T follicular helper cell (primary cell): ENCODE results near the gene IL1RN.

ENCODE experiments used
- DNase-seq: peaks from one replicate; pipeline ENCODE4 v3.0.0-alpha.2; 2020; ENCODE audit warnings: low read depth

The IL1RN gene

GRCh38 chr2:113103277-113103676 is 24.1 kb upstream of the IL1RN start:
- DNase-seq = no peak

DNA sequence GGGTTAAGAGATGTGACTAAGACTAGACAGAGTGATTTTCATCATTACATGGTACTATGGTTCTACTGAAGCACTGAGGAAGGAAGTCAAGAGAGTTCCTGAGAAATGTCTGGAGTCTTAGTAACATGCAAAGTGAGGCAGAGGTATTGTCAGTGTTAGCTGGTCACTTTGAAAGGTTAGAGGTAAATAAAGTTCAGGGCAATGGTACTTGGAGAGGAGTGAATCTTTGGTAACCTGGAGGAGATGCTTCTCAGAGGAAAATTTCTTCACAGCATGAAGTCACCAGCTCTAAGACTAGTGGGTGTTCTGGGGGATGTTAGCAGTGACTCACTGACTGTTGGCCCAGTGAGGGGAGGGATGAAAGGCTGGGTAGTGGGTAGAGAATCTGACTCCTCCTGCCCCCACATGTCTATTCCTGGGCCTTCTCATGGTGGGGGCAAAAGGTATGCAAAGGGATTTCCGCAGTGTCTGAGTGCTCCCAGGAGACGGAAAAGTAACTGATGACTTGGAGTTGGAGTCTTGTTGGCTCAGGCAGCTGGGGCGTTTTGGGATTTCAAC is 23.3 kb upstream of the IL1RN start:
- DNase-seq = no peak

- no peak for DNase-seq
Measured at GRCh38 chr2:113105047-113105785, 22.2 kb upstream of the IL1RN start.

DNA sequence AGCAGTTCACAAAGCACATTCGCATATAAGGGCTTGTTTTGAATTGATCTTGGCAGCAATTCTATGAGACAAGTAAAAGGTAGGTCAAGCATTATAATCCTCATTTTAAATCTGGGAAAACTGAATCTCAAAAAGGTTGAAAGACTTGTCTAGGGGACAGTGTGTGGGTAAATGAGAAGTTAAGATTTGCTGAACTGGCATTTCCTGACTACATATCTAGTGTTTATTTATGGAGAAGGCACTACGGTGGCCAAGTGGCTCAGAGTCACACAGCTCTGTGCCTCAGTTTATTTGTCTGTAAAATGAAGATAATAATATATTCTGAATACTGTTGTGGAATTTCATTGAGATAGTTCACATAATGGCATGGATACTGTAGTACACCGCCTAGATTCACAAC is 16.3 kb upstream of the IL1RN start:
- DNase-seq = no peak

DNA sequence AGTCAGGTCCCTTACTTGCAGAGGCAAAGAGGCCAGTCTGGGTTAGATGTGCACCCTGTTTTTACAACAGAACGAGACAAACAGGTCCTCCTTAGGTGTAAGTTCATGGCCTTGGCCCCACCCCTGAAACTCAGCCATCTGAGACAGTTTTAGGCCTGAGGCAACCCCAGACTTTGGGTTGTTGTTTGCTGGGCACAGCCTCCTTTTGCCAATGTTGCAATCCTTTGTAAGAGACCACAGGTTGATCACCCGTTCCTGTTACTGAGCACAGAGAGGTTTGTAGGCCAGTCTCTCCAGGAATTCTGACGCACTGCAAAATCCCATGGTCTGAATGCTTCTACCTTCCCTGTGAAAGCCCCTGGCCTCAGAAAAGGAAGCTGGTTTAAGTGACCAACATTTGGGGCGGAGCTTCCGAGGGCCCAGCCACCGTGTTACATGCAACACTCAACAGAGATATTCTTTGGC is 15.5 kb upstream of the IL1RN start:
- no peak for DNase-seq

DNA sequence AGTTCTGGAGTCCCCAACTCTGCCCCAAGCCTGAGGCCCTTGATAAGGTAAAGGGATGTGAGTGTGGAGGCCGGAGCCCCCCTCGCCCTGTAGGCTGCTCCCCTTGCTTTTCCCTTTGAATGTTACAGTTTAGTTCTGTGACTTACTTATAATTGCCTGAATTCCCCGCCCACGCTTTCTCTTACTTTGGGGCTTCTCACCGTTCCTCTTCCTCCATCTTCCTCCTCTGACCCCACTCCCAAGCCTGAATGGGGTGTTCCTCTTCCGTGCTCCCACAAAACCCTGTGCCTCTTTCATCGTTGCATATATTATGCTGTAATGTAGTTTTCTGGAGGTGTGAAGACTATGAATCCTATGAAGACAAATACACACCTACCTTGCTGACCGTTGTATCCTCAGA is 15.0 kb upstream of the IL1RN start:
- DNase-seq = no peak

GRCh38 chr2:113112871-113113270 is 14.5 kb upstream of the IL1RN start:
- DNase-seq = no peak

GRCh38 chr2:113113807-113114206 is 13.6 kb upstream of the IL1RN start:
- DNase-seq = no peak

DNA sequence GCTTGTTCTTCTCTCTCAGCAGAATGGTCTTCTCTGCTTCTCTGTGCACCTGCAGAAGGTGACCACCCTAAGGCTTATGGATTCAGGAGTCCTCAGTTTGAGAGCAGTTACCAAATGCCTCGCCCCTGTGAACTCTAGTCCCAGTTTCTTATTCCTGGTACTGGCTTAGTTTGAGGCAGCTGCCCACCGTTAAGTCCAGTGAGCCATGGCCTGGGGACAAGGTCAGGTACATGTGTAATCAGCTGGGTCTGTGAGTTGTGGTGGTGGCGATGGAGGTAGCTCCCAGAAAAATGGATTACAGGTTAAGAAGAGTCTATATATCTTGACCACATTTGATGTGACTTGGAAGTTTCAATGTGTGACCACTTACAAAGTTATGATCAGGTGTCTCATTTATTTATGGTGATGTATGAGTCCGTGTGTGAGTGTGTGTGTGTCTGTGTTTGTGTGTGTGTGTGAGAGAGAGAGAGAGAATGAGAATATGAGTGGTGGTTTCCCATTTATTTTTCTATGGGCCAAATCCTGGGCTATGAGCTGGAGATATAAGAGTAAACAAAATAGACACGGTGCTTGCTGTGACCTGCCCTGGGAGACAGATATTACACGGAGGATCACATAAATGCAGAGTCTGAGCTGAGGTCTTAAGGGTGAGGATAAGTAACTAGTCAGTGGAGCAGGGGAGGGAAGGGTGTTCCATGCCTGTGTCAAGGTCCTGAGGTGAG is 13.0 kb upstream of the IL1RN start:
- DNase-seq = no peak

DNA sequence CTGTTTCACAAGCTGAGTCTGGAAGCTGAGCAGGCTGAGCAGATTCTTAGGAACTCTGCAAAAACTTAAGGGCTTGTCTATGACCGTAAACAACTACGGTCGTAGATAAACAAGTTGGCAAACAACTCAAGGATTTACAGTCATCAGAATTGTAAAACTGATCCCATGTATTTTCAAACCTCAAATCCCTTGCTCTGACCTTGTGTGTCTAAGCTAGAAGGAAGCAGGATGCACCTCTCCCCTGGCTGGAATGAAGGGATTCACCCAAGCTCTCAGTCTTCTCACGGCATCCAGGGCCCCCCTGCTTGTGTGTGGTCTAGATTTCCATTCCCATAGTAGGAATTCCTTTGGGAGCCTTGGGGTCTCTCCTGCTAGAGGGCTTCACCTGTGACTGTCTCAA is 12.4 kb upstream of the IL1RN start:
- no peak for DNase-seq

DNA sequence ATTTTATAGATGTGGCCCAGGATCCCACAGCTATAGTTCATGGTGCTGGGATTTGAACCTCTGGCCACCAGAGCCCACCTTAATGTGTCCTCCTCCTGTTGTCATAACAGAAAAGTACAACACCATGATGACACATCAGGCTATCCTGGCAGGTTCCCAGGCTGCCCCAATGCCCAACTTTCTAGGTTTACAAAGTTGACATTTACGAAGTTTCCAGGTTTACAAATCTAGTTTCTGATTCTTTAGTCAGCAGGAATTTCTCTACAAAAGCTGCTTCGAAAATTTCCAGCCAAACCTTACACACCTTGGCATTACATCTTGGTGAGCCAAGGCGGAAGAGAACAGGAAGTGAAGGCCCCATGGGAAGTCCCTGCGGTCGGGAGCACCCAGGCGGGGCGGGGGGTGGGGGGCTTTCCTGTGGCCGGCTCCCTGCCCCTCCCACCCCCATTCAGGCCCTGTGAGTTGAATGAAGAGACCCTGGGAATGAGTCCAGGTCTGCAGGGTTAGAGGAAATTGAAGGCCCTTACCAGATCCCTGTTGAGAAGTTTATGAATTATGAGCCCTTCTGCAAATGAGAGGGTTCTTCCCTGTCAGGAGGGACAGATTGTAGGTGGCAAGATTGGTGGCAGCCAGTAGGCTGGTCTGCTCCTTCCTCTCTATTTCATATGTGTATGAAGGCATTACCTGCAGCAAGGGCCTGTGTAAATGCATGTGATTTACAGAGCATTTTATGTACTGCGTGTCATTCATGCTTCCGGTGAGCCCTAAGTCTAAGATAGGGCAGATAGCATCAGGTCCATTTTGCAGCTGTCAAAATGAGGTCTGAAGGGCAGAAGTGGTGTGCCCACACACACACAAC is 11.1 kb upstream of the IL1RN start:
- DNase-seq = no peak

GRCh38 chr2:113117541-113118262 is 9.7 kb upstream of the IL1RN start:
- DNase-seq = no peak

DNA sequence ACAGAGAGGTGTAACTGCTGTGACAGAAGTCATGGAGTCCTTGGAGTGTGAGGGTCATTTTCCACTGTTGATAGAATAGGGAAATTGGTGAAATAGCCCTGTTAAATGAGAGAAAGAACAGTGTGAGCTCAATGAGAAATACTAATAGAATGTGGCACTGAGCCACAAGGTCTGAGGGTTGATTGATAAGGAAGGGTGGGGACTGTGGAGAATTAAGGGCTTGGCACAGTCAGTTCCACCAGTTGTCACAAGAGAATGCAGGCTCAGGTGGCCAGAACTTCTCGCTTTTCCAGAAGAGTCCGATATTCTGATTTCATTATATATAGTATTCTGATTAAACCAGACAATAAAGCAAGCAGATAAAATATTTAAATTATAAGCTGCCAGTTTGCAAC is 9.1 kb upstream of the IL1RN start:
- no peak for DNase-seq

GRCh38 chr2:113119111-113119510 is 8.3 kb upstream of the IL1RN start:
- DNase-seq = no peak

- DNase-seq = no peak
Measured at GRCh38 chr2:113120861-113121260, 6.5 kb upstream of the IL1RN start.

DNA sequence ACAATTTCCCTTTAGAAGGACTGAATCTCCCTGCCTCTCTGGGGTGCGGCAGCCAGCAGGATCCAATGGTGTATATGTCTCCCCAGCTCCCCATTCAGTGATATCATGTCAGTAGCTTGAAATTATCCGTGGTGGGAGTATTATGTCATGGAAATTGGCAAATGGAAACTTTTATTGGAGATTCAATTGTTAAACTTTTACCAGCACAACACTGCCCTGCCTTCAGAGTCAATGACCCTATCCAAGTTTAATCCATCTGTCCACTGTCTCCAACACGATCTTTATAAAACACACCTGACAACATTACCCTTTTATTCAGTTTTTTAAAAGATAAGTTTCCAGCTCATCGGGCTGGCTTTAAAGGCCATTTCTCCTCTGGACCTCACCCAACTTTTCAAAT is 5.0 kb upstream of the IL1RN start:
- DNase-seq = no peak

DNA sequence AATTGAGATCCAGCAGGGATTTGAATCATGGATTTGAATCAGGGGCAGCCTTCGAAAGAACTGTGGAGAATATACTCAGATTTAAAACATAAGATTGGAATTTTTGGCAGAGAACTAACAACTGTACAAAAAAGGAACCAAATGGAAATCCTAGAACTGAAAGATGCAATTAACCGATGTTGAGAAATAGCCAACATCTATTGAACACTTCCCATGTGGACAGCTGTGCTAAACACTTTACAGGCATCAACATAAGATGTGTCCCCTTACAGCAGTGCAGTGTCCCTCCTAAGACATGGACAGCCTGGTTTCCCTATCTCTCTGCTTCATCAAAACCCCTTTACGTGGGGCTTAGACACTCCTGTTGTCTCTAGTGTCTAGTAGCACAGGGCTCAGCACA is 3.7 kb upstream of the IL1RN start:
- DNase-seq = no peak

- no peak for DNase-seq
Measured at GRCh38 chr2:113124181-113124961, 3.0 kb upstream of the IL1RN start.

GRCh38 chr2:113124984-113125855 is 2.2 kb upstream of the IL1RN start:
- no peak for DNase-seq
